Thyroid gland (tissue), 4 donors: ENCODE measurements around the gene SLC16A4.

Source experiments
- CTCF ChIP-seq, 6 experiments: fragments of 200-600 bp in 3 of 6; fragments of 450-650 bp in 3 of 6; sonication (generic) in 3 of 6; IDR thresholded peaks; one replicate each; pipeline ENCODE4 v1.5.1; 2016 to 2019; ENCODE audit warnings: antibody characterized with exemption in 6 of 6, mild to moderate bottlenecking in 2 of 6, inconsistent platforms in 1 of 6, moderate library complexity in 1 of 6
- POLR2A ChIP-seq, 2 donors: fragments of 450-650 bp; IDR thresholded peaks; one replicate each; pipeline ENCODE4 v1.6.1; 2017; ENCODE audit warnings: antibody characterized with exemption in 2 of 2, mild to moderate bottlenecking in 2 of 2, moderate library complexity in 1 of 2

- TF ChIP-seq CTCF (IDR thresholded peaks at IDR 0.05) (no peak), POLR2A (IDR thresholded peaks at IDR 0.05) (no peak)
Measured at GRCh38 chr1:110425612-110426152, 34.9 kb upstream of the SLC16A4 start.
